HG03460 (cell line): ENCODE data around the gene GGNBP2.
"Not testable (repeated sequence)": the region's sequence is repeated elsewhere in the genome, so short reads cannot be mapped to it uniquely, and the experiment has no call there.

Experiments used
- ATAC-seq: cut with Tn5 transposase; IDR thresholded peaks from one replicate; pipeline ENCODE4 v1.9.1; 2021; ENCODE audit not compliant: unreplicated experiment

The GGNBP2 gene

DNA sequence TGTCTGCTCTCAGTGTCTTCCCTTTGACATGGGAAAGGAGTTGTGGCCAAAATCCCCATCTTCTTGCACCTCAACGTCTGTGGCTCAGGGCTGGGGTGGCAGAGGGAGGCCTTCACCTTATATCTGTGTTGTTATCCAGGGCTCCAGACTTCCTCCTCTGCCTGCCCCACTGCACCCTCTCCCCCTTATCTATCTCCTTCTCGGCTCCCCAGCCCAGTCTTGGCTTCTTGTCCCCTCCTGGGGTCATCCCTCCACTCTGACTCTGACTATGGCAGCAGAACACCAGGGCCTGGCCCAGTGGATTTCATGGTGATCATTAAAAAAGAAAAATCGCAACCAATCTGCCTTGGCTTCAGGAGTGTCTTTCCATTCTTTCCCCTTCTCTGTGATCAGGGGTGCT, 55.7 kb downstream of the GGNBP2 start:
- ATAC-seq: no peak

DNA sequence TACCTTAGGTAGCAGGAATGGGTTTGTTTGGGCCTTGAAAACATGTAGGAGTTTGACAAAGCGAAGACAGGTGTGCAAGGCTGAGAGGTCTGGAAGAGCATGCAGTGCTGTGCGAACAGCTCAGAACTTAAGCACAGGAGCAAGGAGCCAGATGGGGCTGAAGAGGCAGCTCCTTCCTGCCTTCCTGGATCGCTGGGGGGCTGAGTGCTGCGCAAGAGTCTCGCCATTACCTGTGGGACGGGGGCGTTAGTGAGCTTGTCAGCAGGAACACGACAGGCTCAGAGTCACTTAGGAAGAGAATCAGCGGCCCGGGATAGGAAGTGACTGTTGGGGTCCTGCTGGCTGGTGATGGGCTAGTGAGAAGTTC, 56.2 kb downstream of the GGNBP2 start:
- ATAC-seq: no peak

DNA sequence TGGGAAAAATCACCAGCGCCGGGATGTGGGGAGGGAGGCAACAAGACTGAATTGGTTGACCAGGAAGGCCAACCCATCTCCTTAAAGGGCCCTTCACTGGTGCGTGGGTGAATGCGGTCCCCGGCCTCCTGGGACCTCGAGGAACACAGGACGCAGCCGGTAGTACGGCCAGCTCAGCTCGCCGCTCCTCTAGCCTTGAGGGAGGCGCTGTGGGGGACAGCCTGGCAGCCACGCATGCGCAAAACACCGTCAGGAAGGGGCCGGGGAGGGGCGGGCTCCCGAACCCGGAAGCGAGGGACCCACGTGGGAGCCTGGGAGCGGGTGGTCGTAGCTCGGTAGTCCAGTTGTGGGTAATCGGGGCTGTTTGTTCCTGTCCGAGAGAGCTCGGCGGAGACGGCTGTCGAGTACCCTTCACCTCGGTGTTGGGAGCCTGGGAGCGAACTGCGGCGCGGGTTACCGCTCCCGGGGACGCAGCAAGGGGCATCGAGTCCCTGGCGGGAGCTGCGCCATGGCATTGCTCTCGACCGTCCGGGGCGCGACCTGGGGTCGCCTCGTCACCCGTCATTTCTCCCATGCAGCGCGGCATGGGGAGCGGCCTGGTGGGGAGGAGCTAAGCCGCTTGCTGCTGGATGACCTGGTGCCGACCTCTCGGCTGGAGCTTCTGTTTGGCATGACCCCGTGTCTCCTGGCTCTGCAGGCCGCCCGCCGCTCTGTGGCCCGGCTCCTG, 56.7 kb downstream of the GGNBP2 start, which contains the start of gene MRM1:
MRM1 (plus strand) TSS at position 281 of the 727 bp plus-strand sequence; CDS start at position 509, 228 bp downstream.
- peak; percentile 74 for ATAC-seq

DNA sequence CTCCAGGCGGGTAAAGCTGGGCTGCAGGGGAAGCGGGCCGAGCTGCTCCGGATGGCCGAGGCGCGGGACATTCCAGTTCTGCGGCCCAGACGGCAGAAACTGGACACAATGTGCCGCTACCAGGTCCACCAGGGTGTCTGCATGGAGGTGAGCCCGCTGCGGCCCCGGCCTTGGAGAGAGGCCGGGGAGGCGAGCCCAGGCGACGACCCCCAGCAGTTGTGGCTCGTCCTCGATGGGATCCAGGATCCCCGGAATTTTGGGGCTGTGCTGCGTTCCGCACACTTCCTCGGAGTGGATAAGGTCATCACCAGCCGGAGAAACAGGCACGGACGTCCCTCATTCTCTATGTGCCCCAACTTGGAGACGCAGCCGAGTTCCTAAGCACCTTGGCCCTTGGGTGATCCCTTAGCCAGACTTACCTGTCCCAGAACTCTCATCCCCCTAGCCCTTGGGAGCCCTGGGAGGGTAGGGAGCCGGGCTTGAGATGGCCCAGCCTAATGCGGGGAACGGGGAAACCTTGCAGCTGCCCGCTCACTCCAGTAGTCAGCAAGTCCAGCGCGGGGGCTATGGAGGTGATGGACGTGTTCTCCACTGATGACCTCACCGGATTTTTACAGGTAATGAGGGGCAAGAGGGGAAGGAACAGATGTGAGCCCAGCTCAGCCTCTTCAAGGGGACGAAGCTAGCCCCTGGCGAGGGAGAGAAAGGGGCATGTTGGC, 57.5 kb downstream of the GGNBP2 start:
- ATAC-seq: no peak

DNA sequence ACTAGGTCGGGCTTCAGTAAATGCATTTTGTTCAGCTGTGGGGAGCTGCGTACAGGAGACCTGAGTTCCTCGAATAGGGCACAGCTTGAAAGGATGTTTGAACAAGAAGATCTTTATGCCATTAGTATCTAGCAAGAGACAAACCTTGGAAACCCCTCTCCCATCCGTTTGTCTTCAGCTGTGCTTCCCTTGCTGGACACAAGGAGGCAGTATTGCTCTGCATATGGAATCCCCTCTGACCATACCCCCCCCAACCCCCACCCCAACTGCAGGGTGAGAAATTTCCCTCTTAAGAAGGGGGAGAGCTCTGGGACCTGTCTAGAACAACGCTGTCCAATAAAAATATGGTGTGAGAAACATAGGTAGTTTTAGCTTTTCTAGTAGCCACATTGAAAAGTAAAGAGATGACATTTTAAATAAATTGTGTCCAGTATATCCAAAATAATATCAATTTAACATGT, 58.2 kb downstream of the GGNBP2 start:
- no peak for ATAC-seq

DNA sequence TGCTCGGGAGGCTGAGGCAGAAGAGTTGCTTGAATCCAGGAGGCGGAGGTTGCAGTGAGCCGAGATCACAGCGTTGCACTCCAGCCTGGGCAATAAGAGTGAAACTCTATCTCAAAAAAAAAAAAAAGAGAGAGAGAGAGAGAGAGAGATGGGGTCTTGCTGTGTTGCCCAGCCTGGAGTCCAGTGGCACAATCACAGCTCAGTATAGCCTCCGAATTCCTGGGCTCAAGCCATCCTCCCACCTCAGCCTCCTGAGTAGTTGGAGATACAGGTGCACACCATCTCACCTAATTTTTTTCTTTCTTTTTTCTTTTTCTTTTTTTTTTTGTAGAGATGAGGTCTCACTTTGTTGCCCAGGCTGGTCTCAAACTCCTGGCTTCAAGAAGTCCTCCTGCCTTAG, 60.3 kb downstream of the GGNBP2 start:
- ATAC-seq: not testable (repeated sequence)

DNA sequence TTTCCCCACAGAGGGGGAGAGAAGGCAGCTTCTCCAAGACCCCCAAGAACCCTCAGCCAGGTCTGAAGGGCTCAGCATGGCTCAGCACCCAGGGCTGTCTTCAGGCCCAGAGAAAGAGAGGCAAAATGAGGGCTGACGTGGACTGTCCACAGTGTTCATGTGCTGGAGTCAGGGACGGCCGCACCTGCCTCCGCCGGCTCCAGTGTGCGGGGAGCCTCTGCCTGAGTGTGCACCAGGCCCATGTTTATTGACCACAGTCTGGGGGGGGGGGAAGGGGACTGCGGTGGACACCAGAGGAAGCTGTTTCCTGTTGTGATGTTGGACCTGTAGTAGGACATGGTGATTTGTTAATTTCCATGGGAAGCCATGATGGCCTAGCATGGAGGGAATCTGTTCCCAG, 63.6 kb downstream of the GGNBP2 start:
- no peak for ATAC-seq

DNA sequence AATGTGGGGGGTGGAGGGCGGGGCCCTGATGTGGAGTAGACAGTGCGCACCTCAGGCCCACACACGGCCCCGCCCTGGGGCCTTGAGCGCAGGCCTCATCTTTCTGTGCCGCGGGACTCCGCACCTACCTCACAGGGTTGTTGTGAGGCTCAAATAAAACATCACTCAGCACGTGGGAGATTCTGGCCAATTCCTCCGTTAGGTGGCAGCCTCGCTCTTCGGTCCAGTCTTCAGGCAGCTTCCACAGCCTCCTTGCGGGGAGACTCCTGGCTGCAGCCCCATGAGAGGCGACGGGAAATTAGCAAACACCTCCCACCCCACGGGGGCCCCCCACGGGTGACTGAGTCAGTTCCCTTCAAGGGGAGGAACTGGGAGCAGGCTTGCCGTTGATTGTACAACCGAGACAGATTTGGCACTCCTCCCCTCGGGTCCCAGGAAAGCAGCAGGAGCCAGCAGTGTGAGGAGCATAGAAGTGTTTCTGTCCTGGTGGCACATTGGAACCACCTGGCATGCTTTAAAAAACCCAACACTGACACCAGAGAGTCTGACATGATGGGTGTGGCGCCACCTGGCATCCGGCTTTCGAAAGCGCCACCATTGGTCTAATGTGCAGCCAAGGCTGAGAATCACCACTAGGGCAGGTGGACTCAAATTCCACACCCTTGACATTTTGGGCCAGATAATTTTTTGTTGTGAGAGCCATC, 64.2 kb downstream of the GGNBP2 start:
- ATAC-seq: no peak

DNA sequence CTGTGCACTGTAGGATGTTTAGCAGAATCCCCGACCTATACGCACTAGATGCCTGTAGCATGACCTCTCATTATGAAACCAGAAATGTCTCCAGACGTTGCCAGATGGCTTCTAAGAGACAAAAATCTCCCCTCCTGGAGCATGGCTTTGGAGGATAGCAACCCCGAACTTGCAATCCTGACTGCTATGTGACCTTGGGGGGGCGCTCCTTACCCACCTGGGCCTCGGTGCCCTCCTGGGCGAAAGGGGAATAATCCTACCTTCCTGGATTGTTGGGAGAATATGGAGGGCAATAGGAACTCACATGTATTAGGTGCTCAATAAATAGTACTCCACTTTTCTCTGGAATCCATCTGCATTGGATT, 64.8 kb downstream of the GGNBP2 start:
- ATAC-seq: no peak

DNA sequence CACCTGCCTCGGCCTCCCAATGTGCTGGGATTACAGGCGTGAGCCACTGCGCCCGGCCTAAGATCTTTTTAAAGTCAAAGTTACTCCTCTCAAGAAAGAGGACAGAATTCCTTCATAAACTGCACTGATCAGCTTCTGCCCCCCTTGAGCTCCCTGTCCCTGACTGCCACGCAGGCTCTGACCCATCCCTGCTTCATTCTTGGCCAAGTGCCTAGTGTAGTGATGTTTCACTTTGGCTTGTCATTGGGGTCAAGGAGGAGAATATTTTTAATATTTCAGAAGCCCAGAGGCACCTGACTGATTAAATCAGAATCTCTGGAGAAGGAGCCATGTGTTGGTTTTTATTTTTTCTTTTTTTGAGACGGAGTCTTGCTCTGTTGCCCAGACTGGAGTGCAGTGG, 65.8 kb downstream of the GGNBP2 start:
- no peak for ATAC-seq

DNA sequence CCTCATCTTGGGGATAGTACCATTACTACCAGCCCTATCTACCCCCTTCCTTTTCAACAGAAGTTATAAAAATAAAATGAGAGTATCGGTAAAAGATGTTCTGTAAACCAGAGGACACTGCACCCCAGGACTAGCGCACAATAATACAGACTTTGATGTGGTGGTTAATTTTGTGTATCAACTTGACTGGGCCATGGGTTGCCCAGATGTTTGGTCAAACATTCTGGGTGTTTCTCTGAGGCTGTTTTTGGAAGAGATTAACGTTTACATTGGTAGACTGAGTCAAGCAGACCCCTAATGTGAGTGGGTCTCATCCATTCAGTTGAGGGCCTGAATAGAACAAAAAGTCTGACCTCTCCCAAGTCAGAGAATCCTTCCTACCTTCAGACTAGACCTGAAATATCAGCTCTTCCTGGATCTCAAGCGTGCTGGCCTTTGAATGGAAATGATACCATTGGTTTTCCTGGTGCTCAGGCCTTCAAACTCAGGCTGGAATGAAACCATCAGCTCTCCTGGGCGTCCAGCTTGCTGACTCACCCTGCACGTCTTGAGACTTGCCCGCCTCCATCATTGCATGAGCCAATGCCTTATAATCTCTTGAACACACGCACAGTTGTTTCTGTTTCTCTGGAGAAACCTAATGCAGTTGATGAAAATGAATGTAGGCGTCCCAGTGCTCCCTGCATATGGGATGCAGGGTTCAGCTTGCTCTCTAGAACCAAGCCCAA, 66.8 kb downstream of the GGNBP2 start:
- no peak for ATAC-seq

DNA sequence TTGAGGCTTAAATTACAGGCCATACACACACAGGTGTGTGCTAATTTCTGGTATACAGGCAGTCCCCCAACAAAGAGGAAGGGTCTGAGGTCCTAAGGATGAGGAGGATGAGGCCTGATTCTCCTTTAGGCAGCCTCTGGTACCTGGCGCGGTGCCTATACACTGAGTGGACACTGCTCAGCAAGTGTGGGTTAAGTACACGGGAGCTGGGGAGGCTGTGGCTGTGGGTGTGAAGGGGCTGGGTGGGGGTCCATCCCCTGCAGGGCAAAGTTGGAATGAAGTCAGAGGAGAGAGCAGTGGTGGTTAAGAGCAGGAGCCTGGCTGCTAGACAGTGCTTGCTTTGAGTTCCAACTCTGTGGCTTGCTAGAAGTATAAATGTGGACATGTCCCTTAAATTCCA, 67.6 kb downstream of the GGNBP2 start:
- no peak for ATAC-seq

DNA sequence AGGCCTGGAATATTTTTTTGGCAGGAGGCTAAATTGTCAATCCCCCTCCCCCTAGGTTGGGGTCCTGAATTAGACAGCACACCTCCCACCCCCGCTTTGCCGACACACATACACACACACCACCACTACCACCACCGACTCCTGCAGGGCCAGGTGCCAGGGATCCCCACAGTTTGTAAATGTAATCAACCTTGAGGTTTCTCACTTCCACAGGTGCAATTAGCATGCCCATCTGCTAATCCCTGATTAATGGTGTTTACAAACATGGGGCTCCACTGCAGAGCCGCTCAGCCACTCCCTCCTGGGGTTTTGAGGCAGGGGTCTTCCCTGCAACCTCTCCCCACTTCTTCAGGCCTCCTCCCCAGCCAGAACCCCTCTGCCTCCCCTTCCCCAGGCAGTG, 68.4 kb downstream of the GGNBP2 start:
- no peak for ATAC-seq

DNA sequence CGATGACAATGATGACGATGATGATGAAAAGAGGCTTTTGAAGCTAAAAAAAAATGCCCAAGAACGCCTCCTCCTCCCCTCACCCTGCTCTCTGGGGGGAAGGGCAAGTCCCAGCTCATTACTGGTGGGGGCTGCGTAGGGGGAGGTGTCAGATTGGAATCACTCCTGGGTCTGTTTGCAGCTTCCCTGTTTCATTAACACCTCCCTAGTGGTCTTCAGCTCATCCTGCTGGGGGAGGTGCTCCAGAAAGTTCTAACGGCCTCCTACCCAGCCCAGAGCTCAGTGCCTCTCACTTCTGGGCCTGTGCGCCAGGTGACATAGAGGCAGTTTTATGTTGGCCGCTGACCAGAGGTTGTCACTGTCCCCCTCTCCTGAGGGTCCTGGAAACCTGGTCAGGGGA, 69.4 kb downstream of the GGNBP2 start:
- no peak for ATAC-seq

DNA sequence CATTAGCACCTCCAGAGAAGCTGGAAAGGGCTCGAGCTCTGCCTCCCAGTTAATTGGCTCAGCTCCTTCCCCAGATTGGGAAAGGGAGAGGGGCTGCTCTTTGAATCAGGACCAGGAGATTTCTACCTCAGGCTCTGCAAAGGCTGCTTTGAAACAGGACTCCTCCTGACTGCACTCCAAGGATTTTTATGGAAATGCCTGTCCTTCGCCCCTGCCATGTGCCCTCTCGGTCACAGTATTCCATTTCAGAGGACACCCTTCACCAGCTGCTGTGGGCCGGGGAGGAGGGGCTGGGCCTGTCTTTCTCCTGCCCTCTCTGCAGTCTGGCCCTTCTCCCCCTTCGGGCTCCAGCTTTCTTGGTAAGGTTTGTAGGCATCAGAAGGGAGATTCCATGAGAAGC, 70.2 kb downstream of the GGNBP2 start:
- ATAC-seq: no peak

DNA sequence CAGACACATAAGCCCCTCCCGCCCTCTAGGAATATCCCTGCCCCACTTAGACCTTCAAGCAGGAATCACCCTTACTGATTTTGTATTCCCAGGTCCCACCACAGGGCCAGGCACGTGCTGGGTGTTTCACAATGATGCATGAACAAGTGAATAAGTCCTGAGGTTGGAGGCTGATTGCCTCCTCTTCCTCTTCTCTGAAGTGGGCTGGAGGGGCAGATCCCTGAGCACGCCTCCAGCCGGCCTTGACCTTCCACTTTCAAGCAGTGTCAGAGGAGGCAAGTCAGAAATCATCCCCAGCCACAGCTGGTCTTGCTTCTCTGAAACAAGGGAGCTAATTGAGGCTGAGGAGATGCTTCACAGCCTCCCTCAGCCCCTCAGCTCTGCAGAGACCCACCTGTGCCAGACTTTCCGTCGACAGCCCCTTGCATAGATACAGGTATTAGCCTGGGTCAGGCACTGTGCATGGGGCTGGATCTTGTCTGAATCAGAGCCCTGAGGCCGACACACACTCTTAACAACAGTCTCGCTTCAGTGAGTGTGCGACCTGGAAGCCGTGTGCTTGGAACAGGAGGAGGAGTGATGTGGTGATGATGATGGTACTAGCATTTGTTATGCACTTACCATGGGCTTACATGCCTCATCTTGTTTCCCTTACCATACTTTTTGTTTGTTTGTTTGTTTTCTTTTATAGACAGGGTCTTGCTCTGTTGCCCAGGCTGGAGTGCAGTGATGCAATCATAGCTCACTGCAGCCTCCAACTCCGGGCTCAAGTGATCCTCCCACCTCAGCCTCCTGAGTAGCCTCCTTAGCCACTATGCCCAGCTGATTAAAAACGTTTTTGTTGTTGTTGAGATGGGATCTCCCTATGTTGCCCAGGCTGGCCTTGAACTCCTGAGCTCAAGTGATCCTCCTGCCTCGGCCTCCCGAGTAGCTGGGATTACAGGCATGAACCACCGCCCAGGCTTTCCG, 71.6 kb downstream of the GGNBP2 start:
- no peak for ATAC-seq

DNA sequence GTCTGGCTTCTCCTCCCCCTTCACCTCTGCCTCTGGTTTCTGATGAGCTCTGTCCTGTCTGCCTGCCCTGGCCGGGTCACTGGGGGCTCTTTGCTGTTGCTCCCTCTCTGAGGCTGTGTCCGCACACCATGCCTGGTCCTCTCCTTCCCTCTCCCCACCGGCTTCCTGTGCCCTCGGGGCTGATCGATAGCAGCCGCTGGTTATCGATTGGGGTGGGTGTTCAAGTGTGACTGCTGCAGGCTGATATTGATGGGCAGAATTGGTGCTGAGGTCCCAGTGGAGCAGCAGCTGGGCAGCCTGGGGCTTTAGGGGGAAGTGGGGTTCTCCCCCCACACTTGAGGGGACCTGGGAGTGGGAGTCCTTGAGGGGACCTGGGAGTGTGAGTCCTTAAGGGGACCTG, 73.1 kb downstream of the GGNBP2 start:
- ATAC-seq: no peak

DNA sequence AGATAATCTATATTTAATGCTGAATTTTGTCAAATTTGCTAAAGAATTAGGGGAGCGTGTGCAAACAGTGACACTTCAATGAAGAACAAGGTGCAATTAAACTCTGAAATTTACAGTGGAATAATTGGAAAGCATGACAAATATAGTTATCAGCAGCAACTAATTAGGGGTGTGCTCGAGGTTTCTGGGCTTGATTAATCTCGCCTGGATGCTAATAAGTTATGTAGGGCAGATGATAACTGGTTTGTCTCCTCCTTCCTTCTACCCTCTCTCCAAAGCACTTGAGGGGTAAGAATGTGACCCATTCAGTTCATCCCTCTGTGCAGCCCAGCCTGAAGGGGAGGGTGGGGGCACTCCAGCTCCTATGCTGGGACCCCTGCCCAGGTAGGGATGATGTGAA, 78.6 kb downstream of the GGNBP2 start:
- no peak for ATAC-seq

DNA sequence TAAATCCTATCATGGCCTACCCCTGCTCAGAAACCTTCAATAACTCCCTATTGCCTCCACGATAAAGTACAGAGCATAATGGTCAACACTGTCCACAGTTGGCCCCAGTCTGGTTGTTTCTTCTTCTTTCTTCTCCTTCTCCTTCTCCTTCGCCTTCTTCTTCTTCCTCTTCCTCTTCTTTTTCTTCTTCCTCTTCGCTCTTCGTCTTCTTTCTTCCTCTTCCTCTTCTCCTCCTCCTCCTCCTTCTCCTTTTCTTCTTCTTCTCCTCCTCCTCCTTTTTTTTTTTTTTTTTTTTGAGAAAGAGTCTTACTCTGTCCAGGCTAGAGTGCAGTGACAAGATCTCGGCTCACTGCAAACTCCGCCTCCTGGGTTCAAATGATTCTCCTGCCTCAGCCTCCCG, 80.5 kb downstream of the GGNBP2 start:
- no peak for ATAC-seq

DNA sequence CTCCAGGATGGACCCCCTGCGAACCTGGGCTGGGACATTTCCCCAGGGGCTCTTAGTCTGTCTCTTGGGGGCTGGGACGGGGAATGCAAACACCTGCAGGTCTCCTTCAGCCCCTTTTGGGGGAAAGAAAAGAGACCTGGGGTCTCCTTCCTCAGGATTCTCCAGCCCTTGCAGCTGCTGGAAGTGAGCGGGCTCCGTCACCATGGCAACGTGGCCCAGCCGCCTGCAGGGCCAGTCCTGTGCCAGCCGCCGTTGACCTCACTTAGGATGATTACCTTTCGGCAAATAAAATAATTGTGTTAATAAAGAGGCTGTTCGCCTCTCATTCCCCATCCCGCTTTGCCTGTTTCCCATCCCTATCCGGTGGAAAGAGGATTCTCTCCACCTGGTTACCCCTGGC, 82.4 kb downstream of the GGNBP2 start:
- ATAC-seq: no peak
